ENCODE data around the gene HSPA1B. TPM values are rescaled to one million over a fixed set of nuclear protein-coding genes. Genes with fewer than 3 reads are reported as not detected.

Gene HSPA1B
- total RNA-seq (2014; rRNA removed; shearing (Covaris generic)) (160 and 177 TPM in 2 replicates), total RNA-seq (2022) (40.1 and 60.9 TPM in 2 replicates), Bru-seq, nascent RNA (percentile 61 among the genes with signal in this experiment), BruChase-seq, experiment 1, labeled RNA remaining after a 6-hour chase (percentile 62 among the genes with signal in this experiment), BruChase-seq, experiment 2, labeled RNA remaining after a 2-hour chase (percentile 81 among the genes with signal in this experiment)
- long read RNA-seq, transcript HSPA1B-201 (1 exons, 2,521 nt): major isoform, 9 of 11 reads
- long read RNA-seq, partial matches to known transcripts: 0 of 11 reads
- long read RNA-seq, other reads (novel, unspliced or antisense): 2 of 11 reads

DNA sequence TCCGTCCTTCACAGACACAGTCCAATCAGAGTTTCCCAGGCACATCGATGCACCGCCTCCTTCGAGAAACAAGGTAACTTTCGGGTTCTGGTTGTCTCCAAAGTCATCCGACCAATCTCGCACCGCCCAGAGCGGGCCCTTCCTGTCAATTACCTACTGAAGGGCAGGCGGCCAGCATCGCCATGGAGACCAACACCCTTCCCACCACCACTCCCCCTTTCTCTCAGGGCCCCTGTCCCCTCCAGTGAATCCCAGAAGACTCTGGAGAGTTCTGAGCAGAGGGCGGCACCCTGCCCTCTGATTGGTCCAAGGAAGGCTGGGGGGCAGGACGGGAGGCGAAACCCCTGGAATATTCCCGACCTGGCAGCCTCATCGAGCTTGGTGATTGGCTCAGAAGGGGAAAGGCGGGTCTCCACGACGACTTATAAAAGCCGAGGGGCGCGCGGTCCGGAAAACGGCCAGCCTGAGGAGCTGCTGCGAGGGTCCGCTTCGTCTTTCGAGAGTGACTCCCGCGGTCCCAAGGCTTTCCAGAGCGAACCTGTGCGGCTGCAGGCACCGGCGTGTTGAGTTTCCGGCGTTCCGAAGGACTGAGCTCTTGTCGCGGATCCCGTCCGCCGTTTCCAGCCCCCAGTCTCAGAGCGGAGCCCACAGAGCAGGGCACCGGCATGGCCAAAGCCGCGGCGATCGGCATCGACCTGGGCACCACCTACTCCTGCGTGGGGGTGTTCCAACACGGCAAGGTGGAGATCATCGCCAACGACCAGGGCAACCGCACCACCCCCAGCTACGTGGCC lies at the start of gene HSPA1B:
HSPA1B (plus strand) TSS at position 453 of the 794 bp plus-strand sequence; CDS start at position 666, 213 bp downstream.
- Histone ChIP-seq H3K9me2 (ENCODE audit: insufficient read depth, low read length) (no peaks in the 10 kb centered on the region), H3K27ac (ENCODE audit: low read depth, low read length, poor library complexity, severe bottlenecking) (peak within 1 kb of the TSS; percentile 67), H4K20me1 (ENCODE audit: insufficient read depth, low read length) (no peaks in the 10 kb centered on the region), H3K36me3 (ENCODE audit: insufficient read depth, low read length) (no peaks in the 10 kb centered on the region), H3K4me1 (ENCODE audit: insufficient read depth, low read length, poor library complexity, severe bottlenecking) (peaks cover 49% of the 10 kb centered on the region), H3K79me2 (ENCODE audit: insufficient read depth, low read depth, low read length) (peaks cover 28% of the 10 kb centered on the region), H3K9me3 (ENCODE audit: low read length) (no peaks in the 10 kb centered on the region), H3K4me2 (ENCODE audit: low read length) (peak within 1 kb of the TSS; percentile 91), H2AFZ (ENCODE audit: low read length) (peak within 1 kb of the TSS; percentile 59; the same call in 1 of the 2 replicates), H3K4me3 (ENCODE audit: low read depth, low read length, poor library complexity, severe bottlenecking) (peak within 1 kb of the TSS; percentile 76)
- POLR2A ChIA-PET: interaction anchor here (0.6 to 2.2 kb wide), 12 partner anchors 11 to 240 kb away, joined by 3 to 14 read pairs (median 4); partner anchors contain the start of genes ABHD16A, CLIC1, GPANK1 and LSM2
- TF ChIP-seq EZH2phosphoT487 (IDR thresholded peaks at IDR 0.05; ENCODE audit: borderline replicate concordance, low read depth, low read length): no peak
- TF ChIP-seq, protein P1, sequence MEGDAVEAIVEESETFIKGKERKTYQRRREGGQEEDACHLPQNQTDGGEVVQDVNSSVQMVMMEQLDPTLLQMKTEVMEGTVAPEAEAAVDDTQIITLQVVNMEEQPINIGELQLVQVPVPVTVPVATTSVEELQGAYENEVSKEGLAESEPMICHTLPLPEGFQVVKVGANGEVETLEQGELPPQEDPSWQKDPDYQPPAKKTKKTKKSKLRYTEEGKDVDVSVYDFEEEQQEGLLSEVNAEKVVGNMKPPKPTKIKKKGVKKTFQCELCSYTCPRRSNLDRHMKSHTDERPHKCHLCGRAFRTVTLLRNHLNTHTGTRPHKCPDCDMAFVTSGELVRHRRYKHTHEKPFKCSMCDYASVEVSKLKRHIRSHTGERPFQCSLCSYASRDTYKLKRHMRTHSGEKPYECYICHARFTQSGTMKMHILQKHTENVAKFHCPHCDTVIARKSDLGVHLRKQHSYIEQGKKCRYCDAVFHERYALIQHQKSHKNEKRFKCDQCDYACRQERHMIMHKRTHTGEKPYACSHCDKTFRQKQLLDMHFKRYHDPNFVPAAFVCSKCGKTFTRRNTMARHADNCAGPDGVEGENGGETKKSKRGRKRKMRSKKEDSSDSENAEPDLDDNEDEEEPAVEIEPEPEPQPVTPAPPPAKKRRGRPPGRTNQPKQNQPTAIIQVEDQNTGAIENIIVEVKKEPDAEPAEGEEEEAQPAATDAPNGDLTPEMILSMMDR (conservative IDR thresholded peaks at IDR 0.05; ENCODE audit: low read length): no peak
- BruUV-seq (replicated peaks): no TSS peak
- DNase-seq (ENCODE audit: low spot score): peak; percentile 94
- intact Hi-C loops (cut with micrococcal nuclease; ENCODE audit: unreplicated experiment): loop anchor here (2.0 kb wide), 2 partner anchors 31 to 89 kb away; no protein-coding TSS in a partner anchor
- CTCF ChIA-PET (ENCODE audit: unreplicated experiment): interaction anchor here (0.9 to 1.1 kb wide), 3 partner anchors 20 to 58 kb away, joined by 3 to 4 read pairs (median 3); no protein-coding TSS in a partner anchor

DNA sequence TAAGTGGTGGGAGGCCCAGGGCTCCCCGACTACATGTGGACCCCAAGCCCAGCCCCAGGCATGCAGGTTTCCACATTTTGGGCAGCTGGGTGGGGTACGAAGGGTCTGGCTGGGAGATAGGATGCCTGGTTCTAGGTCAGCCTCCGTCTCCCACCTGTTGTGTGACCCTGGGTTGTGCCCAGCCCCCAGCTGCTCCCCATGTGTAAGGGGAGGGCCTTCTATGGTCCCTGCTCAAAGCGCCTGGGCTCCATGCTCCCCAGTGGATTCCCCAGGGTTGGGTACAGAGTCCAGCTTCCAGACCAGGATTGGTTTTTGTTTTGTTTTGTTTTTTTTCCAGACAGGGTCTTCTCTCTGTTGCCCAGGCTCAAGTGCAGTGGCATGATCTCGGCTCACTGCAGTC lies 49.3 kb upstream of the HSPA1B start:
- no peaks in the 10 kb centered on the region for H3K79me2 ChIP-seq (ENCODE audit: insufficient read depth, low read depth, low read length)
- ChIA-PET CTCF (ENCODE audit: unreplicated experiment) (no interaction called here), POLR2A (no interaction called here)

More for the DNA sequence above, 49.3 kb upstream of the HSPA1B start:
- BruUV-seq (replicated peaks): TSS peak; percentile 59
- peaks cover 56% of the 10 kb centered on the region for H3K36me3 ChIP-seq (ENCODE audit: insufficient read depth, low read length)
- H3K9me3 ChIP-seq (ENCODE audit: low read length): no peaks in the 10 kb centered on the region
- no peak for DNase-seq (ENCODE audit: low spot score)
- H3K4me2 ChIP-seq (ENCODE audit: low read length): no peak overlapping the region
- TF ChIP-seq, protein P1 (conservative IDR thresholded peaks at IDR 0.05; ENCODE audit: low read length): no peak
- no peak for TF ChIP-seq EZH2phosphoT487 (IDR thresholded peaks at IDR 0.05; ENCODE audit: borderline replicate concordance, low read depth, low read length)
- no peak overlapping the region for H3K27ac ChIP-seq (ENCODE audit: low read depth, low read length, poor library complexity, severe bottlenecking)
- H3K4me3 ChIP-seq (ENCODE audit: low read depth, low read length, poor library complexity, severe bottlenecking): no peak overlapping the region
- H3K9me2 ChIP-seq (ENCODE audit: insufficient read depth, low read length): no peaks in the 10 kb centered on the region
- H2AFZ ChIP-seq (ENCODE audit: low read length): no peak overlapping the region
- intact Hi-C loops (cut with micrococcal nuclease; ENCODE audit: unreplicated experiment): no loop called here
- no peaks in the 10 kb centered on the region; the same call in 1 of the 2 replicates for H4K20me1 ChIP-seq (ENCODE audit: insufficient read depth, low read length)
- H3K4me1 ChIP-seq (ENCODE audit: insufficient read depth, low read length, poor library complexity, severe bottlenecking): no peaks in the 10 kb centered on the region

All from OCI-LY7 (cell line).